ENCODE data around the gene PUDP. TPM values are rescaled to one million over a fixed set of nuclear protein-coding genes. Genes with fewer than 3 reads are reported as not detected.

PUDP gene
- total RNA-seq, 4 donors from 2014 or later = 10.4 to 16.6 (median 11.5) TPM

- Histone ChIP-seq H3K4me3 (no peak overlapping the region), H3K4me1 (peaks cover 12 to 30% (median 23%) of the 10 kb centered on the region in 3 donors), H3K27ac (no peak overlapping the region), H3K36me3 (no peaks in the 10 kb centered on the region), H3K27me3 (no peaks in the 10 kb centered on the region), H3K9me3 (no peaks in the 10 kb centered on the region)
- 69 to 73% methylated on average over 1 to 3 of the region's 3 CpGs for WGBS, 2 donors
- no peak for TF ChIP-seq POLR2A (IDR thresholded peaks at IDR 0.05)
- TF ChIP-seq CTCF (IDR thresholded peaks at IDR 0.05) = no peak
- no peak for DNase-seq
- intact Hi-C loops (cut with DNase I) = no loop called here
Observed at GRCh38 chrX:7117587-7117986, 30.4 kb downstream of the PUDP start.

DNA sequence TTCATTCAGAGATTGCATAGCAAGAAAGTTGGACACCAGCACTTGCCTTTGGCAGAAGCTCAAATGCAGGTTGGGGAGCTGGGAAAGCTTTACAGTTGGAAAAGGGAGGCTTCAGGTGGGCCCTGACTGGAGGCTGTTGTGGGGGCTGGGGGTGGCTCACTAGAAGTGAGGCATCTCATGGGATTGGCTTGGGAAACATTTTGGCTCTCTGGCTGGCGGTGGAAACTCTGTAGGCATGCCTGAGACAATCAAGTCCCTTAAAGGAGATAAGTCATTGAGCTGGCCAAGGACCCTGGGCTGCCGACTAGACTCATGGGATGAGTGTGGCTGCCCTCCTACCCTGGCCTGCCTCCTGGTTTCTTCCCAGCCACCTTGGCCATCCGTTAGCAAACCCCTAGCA lies 31.9 kb downstream of the PUDP start:
- H3K27me3 ChIP-seq = no peaks in the 10 kb centered on the region
- intact Hi-C loops (cut with DNase I) = no loop called here
- H3K36me3 ChIP-seq = no peaks in the 10 kb centered on the region
- TF ChIP-seq POLR2A (IDR thresholded peaks at IDR 0.05) (no peak), CTCF (IDR thresholded peaks at IDR 0.05) (no peak)
- H3K9me3 ChIP-seq = no peaks in the 10 kb centered on the region
- H3K27ac ChIP-seq = no peak overlapping the region
- no peak overlapping the region for H3K4me3 ChIP-seq
- H3K4me1 ChIP-seq = peaks cover 8 to 22% (median 17%) of the 10 kb centered on the region in 3 donors
- 87 to 94% methylated on average over 3 of the region's 3 CpGs for WGBS, 2 donors
- no peak for DNase-seq

- intact Hi-C loops (cut with DNase I) = no loop called here
- no peak for DNase-seq
Observed at GRCh38 chrX:7115557-7115956, 32.4 kb downstream of the PUDP start.

DNA sequence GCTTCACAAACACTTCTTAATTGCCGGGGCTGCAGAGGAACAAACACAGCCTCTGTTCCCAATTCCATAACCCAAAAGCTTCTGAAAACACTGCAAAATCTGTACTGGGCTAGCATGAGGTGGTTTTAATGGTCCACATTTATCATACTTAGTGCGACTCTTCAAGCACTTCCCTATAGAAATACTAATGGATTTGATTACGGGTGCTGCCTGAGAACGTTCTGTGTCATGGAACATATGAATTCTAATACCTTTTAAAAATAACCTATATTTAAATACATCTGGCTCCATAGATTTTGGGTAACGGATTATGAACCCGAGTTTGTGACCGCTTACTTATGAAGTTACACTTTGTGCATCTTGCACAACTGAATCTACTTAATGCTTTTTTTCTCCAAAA lies 35.9 kb downstream of the PUDP start:
- no peak overlapping the region for H3K27ac ChIP-seq
- intact Hi-C loops (cut with DNase I) = no loop called here
- TF ChIP-seq CTCF (IDR thresholded peaks at IDR 0.05) = no peak
- no peak for TF ChIP-seq POLR2A (IDR thresholded peaks at IDR 0.05)
- H3K9me3 ChIP-seq = no peaks in the 10 kb centered on the region
- H3K4me1 ChIP-seq = peaks cover 6 to 29% (median 10%) of the 10 kb centered on the region in 3 donors
- no peak overlapping the region for H3K4me3 ChIP-seq
- H3K27me3 ChIP-seq = no peaks in the 10 kb centered on the region
- no peaks in the 10 kb centered on the region for H3K36me3 ChIP-seq
- 96 to 100% methylated on average over 7 of the region's 7 CpGs for WGBS, 2 donors
- no peak for DNase-seq

More at GRCh38 chrX:7115557-7115956, 32.4 kb downstream of the PUDP start:
- Histone ChIP-seq H3K4me3 (no peak overlapping the region), H3K36me3 (no peaks in the 10 kb centered on the region), H3K4me1 (peaks cover 5 to 17% (median 12%) of the 10 kb centered on the region in 3 donors), H3K27me3 (no peaks in the 10 kb centered on the region), H3K27ac (no peak overlapping the region), H3K9me3 (no peaks in the 10 kb centered on the region)
- WGBS, 2 donors = 63 to 100% methylated on average over 1 of the region's 6 CpGs
- no peak for TF ChIP-seq POLR2A (IDR thresholded peaks at IDR 0.05)
- TF ChIP-seq CTCF (IDR thresholded peaks at IDR 0.05) = no peak

GRCh38 chrX:7111518-7111917 lies 36.4 kb downstream of the PUDP start:
- H3K4me1 ChIP-seq = peaks cover 6 to 29% (median 10%) of the 10 kb centered on the region in 3 donors
- no peak overlapping the region for H3K27ac ChIP-seq
- intact Hi-C loops (cut with DNase I) = no loop called here
- H3K27me3 ChIP-seq = no peaks in the 10 kb centered on the region
- H3K4me3 ChIP-seq = no peak overlapping the region
- 83 to 92% methylated on average over 1 to 6 of the region's 6 CpGs for WGBS, 2 donors
- H3K9me3 ChIP-seq = no peaks in the 10 kb centered on the region
- no peak for DNase-seq
- no peak for TF ChIP-seq CTCF (IDR thresholded peaks at IDR 0.05)
- no peak for TF ChIP-seq POLR2A (IDR thresholded peaks at IDR 0.05)
- H3K36me3 ChIP-seq = no peaks in the 10 kb centered on the region
